RWPE2 (cell line): ENCODE results near the gene IFFO2.
A peak's percentile ranks its signal among the peaks of the same experiment; 100 is the strongest.

ENCODE experiments used
- ATAC-seq: fragments of 200-7000 bp; cut with Tn5 transposase; 3 replicates; pipeline ENCODE4 v1.9.1; 2021; ENCODE audit warnings: low read depth
- DNase-seq: peaks from one replicate; pipeline ENCODE4 v3.0.0-alpha.2; 2020; ENCODE audit warnings: low spot score
- H3K27ac ChIP-seq: fragments of 450-650 bp; 2 replicates; pipeline ENCODE4 v1.5.1; 2017; ENCODE audit warnings: mild to moderate bottlenecking; ENCODE audit not compliant: poor library complexity, severe bottlenecking
- H3K27me3 ChIP-seq: fragments of 250-450 bp; sonication (Bioruptor Pico); 2 replicates; pipeline ENCODE4 v1.5.1; 2021; ENCODE audit warnings: mild to moderate bottlenecking, moderate library complexity; ENCODE audit not compliant: insufficient read depth, poor library complexity, severe bottlenecking
- H3K36me3 ChIP-seq: fragments of 250-450 bp; sonication (Bioruptor Pico); 2 replicates; pipeline ENCODE4 v1.5.1; 2020; ENCODE audit warnings: low read depth, mild to moderate bottlenecking, moderate library complexity
- H3K4me1 ChIP-seq: fragments of 250-450 bp; sonication (Bioruptor Pico); 2 replicates; pipeline ENCODE4 v1.5.1; 2021; ENCODE audit warnings: mild to moderate bottlenecking, moderate library complexity; ENCODE audit not compliant: insufficient read depth, poor library complexity, severe bottlenecking
- H3K4me3 ChIP-seq: fragments of 250-450 bp; sonication (Bioruptor Pico); 2 replicates; pipeline ENCODE4 v1.5.1; 2021; ENCODE audit warnings: mild to moderate bottlenecking, moderate library complexity; ENCODE audit not compliant: severe bottlenecking
- H3K9me3 ChIP-seq: fragments of 250-450 bp; sonication (Bioruptor Pico); 2 replicates; pipeline ENCODE4 v1.5.1; 2021; ENCODE audit warnings: mild to moderate bottlenecking, moderate library complexity; ENCODE audit not compliant: severe bottlenecking
- CTCF ChIP-seq: fragments of 450-650 bp; IDR thresholded peaks from one replicate; pipeline ENCODE4 v1.5.1; 2017; ENCODE audit warnings: mild to moderate bottlenecking, moderate library complexity; ENCODE audit not compliant: poor library complexity, severe bottlenecking

Gene IFFO2

GRCh38 chr1:18936814-18937481, 19.5 kb downstream of the IFFO2 start:
- peaks cover 3% of the 10 kb centered on the region; the same call in 1 of the 2 replicates for H3K36me3 ChIP-seq
- H3K9me3 ChIP-seq = no peaks in the 10 kb centered on the region
- ATAC-seq (peak; percentile 2; the same call in 1 of the 3 replicates), DNase-seq (no peak)
- H3K4me1 ChIP-seq = peaks cover 50% of the 10 kb centered on the region
- H3K27ac ChIP-seq = peak overlapping the region; percentile 97
- no peak for TF ChIP-seq CTCF
- H3K27me3 ChIP-seq = no peaks in the 10 kb centered on the region
- H3K4me3 ChIP-seq = no peak overlapping the region

GRCh38 chr1:18936471-18936813, 20.0 kb downstream of the IFFO2 start:
- H3K36me3 ChIP-seq = peaks cover 3% of the 10 kb centered on the region; the same call in 1 of the 2 replicates
- peaks cover 45% of the 10 kb centered on the region for H3K4me1 ChIP-seq
- H3K27ac ChIP-seq = peak overlapping the region; percentile 97
- TF ChIP-seq CTCF = no peak
- ATAC-seq = no peak
- no peak overlapping the region for H3K4me3 ChIP-seq
- H3K27me3 ChIP-seq = no peaks in the 10 kb centered on the region
- H3K9me3 ChIP-seq = no peaks in the 10 kb centered on the region
- DNase-seq = no peak

GRCh38 chr1:18934205-18935000, 22.1 kb downstream of the IFFO2 start:
- ATAC-seq = no peak
- DNase-seq = no peak

GRCh38 chr1:18932879-18933278, 23.6 kb downstream of the IFFO2 start:
- no peak for DNase-seq
- H3K27ac ChIP-seq = peak overlapping the region; percentile 39
- no peak for TF ChIP-seq CTCF
- H3K4me1 ChIP-seq = peaks cover 26% of the 10 kb centered on the region
- ATAC-seq = no peak
- H3K9me3 ChIP-seq = no peaks in the 10 kb centered on the region
- no peak overlapping the region for H3K4me3 ChIP-seq
- no peaks in the 10 kb centered on the region for H3K27me3 ChIP-seq
- H3K36me3 ChIP-seq = peaks cover 3% of the 10 kb centered on the region; the same call in 1 of the 2 replicates

More at GRCh38 chr1:18934205-18935000, 22.1 kb downstream of the IFFO2 start:
- TF ChIP-seq CTCF = no peak
- no peak overlapping the region for H3K4me3 ChIP-seq
- H3K27ac ChIP-seq = no peak overlapping the region
- H3K9me3 ChIP-seq = no peaks in the 10 kb centered on the region
- H3K36me3 ChIP-seq = peaks cover 3% of the 10 kb centered on the region; the same call in 1 of the 2 replicates
- no peaks in the 10 kb centered on the region for H3K27me3 ChIP-seq
- H3K4me1 ChIP-seq = peaks cover 25% of the 10 kb centered on the region
